ENCODE results near the gene HEXA.
A peak's percentile ranks its signal among the peaks of the same experiment; 100 is the strongest.
"Not testable (repeated sequence)": the region's sequence is repeated elsewhere in the genome, so short reads cannot be mapped to it uniquely, and the experiment has no call there.

The HEXA gene

DNA sequence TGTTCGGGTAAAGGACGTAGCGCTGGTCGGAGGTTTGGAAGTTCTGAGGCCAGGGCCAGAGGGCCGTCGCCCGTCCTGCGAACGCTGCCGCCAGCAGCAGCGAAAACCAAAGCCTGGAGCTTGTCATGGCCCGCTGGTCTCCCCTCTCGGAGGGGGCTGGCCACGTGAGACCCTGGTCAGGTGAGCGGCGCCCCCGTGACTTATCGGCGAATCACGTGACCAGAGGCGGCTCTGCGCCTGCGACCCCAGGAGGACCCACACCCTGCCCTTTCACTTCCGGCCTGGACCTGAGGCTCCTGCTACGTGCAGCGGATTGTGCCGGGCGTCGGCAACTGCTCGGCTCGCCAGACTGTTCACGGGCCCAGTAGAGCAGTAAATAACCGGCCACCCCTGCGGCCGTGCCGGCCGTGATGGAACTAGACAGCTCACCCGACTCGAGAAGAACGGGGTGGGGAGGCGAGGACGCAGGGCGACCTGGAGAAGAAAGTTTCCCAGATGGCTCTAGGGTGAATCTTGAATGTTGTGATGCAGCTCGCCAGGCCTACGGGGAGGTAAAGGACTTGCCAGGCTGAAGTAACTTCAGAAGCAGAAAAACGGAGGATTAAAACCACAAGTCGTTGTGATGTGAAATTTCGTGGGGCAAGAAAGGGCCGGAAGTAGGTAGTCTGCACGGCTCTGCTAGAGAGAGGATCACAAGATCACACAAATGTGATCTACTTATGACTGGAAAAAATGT is at the start of gene HEXA:
HEXA (minus strand) TSS at position 169 of the 736 bp plus-strand sequence; CDS start at position 127, 42 bp downstream.
- TF ChIP-seq, protein P1, sequence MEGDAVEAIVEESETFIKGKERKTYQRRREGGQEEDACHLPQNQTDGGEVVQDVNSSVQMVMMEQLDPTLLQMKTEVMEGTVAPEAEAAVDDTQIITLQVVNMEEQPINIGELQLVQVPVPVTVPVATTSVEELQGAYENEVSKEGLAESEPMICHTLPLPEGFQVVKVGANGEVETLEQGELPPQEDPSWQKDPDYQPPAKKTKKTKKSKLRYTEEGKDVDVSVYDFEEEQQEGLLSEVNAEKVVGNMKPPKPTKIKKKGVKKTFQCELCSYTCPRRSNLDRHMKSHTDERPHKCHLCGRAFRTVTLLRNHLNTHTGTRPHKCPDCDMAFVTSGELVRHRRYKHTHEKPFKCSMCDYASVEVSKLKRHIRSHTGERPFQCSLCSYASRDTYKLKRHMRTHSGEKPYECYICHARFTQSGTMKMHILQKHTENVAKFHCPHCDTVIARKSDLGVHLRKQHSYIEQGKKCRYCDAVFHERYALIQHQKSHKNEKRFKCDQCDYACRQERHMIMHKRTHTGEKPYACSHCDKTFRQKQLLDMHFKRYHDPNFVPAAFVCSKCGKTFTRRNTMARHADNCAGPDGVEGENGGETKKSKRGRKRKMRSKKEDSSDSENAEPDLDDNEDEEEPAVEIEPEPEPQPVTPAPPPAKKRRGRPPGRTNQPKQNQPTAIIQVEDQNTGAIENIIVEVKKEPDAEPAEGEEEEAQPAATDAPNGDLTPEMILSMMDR (IDR thresholded peaks at IDR 0.05; ENCODE audit: extremely low read depth, missing control alignments): no peak

GRCh38 chr15:72423256-72423655 is 47.4 kb upstream of the HEXA start:
- TF ChIP-seq, protein P1 (IDR thresholded peaks at IDR 0.05; ENCODE audit: extremely low read depth, missing control alignments): no peak

More for the DNA sequence above, at the start of gene HEXA:
- DNase-seq (ENCODE audit: low spot score): peak; percentile 92

GRCh38 chr15:72421484-72421883 is 45.7 kb upstream of the HEXA start:
- TF ChIP-seq, protein P1 (IDR thresholded peaks at IDR 0.05; ENCODE audit: extremely low read depth, missing control alignments): no peak
- DNase-seq (ENCODE audit: low spot score): no peak

More at GRCh38 chr15:72423256-72423655, 47.4 kb upstream of the HEXA start:
- no peak for DNase-seq (ENCODE audit: low spot score)

GRCh38 chr15:72420576-72420975 is 44.8 kb upstream of the HEXA start:
- TF ChIP-seq, protein P1 (IDR thresholded peaks at IDR 0.05; ENCODE audit: extremely low read depth, missing control alignments): no peak
- no peak for DNase-seq (ENCODE audit: low spot score)

GRCh38 chr15:72419768-72420167 is 44.0 kb upstream of the HEXA start:
- DNase-seq (ENCODE audit: low spot score): not testable (repeated sequence)

- TF ChIP-seq, protein P1 (IDR thresholded peaks at IDR 0.05; ENCODE audit: extremely low read depth, missing control alignments): no peak
- no peak for DNase-seq (ENCODE audit: low spot score)
Measured at GRCh38 chr15:72415304-72415703, 39.5 kb upstream of the HEXA start.

DNA sequence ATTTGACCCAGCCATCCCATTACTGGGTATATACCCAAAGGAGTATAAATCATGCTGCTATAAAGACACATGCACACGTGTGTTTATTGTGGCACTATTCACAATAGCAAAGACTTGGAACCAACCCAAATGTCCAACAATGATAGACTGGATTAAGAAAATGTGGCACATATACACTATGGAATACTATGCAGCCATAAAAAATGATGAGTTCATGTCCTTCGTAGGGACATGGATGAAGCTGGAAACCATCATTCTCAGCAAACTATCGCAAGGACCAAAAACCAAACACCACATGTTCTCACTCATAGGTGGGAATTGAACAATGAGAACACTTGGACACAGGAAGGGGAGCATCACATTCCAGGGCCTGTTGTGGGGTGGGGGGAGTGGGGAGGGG is 37.5 kb upstream of the HEXA start:
- DNase-seq (ENCODE audit: low spot score): not testable (repeated sequence)

- no peak for DNase-seq (ENCODE audit: low spot score)
- TF ChIP-seq, protein P1 (IDR thresholded peaks at IDR 0.05; ENCODE audit: extremely low read depth, missing control alignments): no peak
Measured at GRCh38 chr15:72411544-72411943, 35.7 kb upstream of the HEXA start.
